ENCODE measurements around the gene IL18BP. TPM values are rescaled to one million over a fixed set of nuclear protein-coding genes. Genes with fewer than 3 reads are reported as not detected.

Gene IL18BP
- total and polyA plus RNA-seq, 9 of the 15 experiments (the other 6 are each of a cell fraction or from before 2014, with no cell fraction given): 0.34 to 9.4 (median 3.2) TPM

DNA sequence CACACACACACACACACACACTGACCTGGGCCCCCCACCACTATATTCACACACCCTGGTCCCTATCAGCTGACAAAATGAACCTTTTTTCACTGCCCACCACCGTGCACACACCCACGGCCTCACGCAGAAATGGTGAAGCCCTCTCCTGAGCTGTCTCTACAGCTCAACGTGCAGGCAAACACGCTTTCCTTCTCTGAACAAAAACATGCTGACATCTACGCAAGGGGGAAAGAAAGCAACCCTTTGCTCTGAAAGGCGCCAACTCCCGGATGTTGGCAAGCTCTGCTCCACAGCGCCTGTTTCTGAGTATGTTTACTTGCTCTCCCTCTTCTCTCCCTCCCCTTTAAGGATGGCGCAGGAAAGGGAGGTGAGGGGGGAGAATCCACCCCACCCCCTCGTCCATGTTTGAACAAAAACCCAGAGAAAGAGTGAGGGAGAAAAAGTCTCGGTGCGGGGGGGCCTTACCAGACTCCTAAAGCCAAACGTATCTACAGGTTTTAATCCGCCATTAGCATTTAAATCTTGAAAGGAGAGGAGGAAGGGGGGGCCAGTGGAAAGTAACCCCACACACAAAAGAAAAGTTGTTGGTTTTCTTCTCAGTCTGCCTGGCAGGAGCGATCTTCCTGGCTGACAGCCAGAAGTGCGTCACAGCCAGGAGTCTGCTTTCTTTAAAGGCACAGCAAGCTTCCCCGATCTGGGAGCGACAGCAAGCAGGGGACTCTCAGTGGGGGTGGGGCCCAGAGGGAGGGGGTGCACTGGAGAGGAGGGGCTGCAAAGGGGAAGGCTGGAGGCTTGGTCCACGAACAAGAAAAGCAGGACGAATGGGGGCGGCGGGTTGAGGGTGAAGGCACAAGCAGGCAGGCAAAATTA is 42.0 kb downstream of the IL18BP start (continued):
- no peak for TF ChIP-seq MTA1 (IDR thresholded peaks at IDR 0.05; ENCODE audit: borderline replicate concordance)
- 0 out of 2 replicates have a peak, but pooled peaks have one; percentile 6 for TF ChIP-seq PHF21A (IDR thresholded peaks at IDR 0.05; ENCODE audit: borderline replicate concordance, low read depth)
- TF ChIP-seq RBBP5 (IDR thresholded peaks at IDR 0.05; ENCODE audit: borderline replicate concordance, insufficient read depth, low read length, poor library complexity, severe bottlenecking): no peak
- no peak for TF ChIP-seq KLF16 (IDR thresholded peaks at IDR 0.05)
- no peak for TF ChIP-seq BACH1 (tag; IDR thresholded peaks at IDR 0.05)
- TF ChIP-seq ZNF444 (CRISPR knock-in tag; IDR thresholded peaks at IDR 0.05): no peak
- TF ChIP-seq NCOA4 (IDR thresholded peaks at IDR 0.05; ENCODE audit: partially characterized antibody): no peak
- TF ChIP-seq CREB5 (CRISPR knock-in tag; IDR thresholded peaks at IDR 0.05): no peak
- TF ChIP-seq, protein P1, sequence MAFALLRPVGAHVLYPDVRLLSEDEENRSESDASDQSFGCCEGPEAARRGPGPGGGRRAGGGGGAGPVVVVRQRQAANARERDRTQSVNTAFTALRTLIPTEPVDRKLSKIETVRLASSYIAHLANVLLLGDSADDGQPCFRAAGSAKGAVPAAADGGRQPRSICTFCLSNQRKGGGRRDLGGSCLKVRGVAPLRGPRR (CRISPR knock-in tag; IDR thresholded peaks at IDR 0.05): no peak
- TF ChIP-seq EZH2 (IDR thresholded peaks at IDR 0.05; ENCODE audit: borderline replicate concordance, low read depth, low read length): no peak
- TF ChIP-seq PYGO2 (tag; IDR thresholded peaks at IDR 0.05): no peak
- no peak for TF ChIP-seq CAMTA2 (CRISPR knock-in tag; conservative IDR thresholded peaks at IDR 0.05)
- no peak for TF ChIP-seq PHF20 (IDR thresholded peaks at IDR 0.05; ENCODE audit: partially characterized antibody)
- TF ChIP-seq, protein P2, sequence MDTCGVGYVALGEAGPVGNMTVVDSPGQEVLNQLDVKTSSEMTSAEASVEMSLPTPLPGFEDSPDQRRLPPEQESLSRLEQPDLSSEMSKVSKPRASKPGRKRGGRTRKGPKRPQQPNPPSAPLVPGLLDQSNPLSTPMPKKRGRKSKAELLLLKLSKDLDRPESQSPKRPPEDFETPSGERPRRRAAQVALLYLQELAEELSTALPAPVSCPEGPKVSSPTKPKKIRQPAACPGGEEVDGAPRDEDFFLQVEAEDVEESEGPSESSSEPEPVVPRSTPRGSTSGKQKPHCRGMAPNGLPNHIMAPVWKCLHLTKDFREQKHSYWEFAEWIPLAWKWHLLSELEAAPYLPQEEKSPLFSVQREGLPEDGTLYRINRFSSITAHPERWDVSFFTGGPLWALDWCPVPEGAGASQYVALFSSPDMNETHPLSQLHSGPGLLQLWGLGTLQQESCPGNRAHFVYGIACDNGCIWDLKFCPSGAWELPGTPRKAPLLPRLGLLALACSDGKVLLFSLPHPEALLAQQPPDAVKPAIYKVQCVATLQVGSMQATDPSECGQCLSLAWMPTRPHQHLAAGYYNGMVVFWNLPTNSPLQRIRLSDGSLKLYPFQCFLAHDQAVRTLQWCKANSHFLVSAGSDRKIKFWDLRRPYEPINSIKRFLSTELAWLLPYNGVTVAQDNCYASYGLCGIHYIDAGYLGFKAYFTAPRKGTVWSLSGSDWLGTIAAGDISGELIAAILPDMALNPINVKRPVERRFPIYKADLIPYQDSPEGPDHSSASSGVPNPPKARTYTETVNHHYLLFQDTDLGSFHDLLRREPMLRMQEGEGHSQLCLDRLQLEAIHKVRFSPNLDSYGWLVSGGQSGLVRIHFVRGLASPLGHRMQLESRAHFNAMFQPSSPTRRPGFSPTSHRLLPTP (IDR thresholded peaks at IDR 0.05; ENCODE audit: borderline replicate concordance, extremely low read depth, insufficient read length): no peak
- TF ChIP-seq NRF1 (conservative IDR thresholded peaks at IDR 0.05 in 1 of 2, IDR thresholded peaks at IDR 0.05 in 1 of 2): 0 out of 4 replicates have a peak, but pooled peaks of 1 of the 2 experiments have one; percentile 19
- no peak for TF ChIP-seq MTA2 (IDR thresholded peaks at IDR 0.05; ENCODE audit: low read depth)
- TF ChIP-seq TFE3 (CRISPR knock-in tag; IDR thresholded peaks at IDR 0.05): no peak
- TF ChIP-seq, protein P3, sequence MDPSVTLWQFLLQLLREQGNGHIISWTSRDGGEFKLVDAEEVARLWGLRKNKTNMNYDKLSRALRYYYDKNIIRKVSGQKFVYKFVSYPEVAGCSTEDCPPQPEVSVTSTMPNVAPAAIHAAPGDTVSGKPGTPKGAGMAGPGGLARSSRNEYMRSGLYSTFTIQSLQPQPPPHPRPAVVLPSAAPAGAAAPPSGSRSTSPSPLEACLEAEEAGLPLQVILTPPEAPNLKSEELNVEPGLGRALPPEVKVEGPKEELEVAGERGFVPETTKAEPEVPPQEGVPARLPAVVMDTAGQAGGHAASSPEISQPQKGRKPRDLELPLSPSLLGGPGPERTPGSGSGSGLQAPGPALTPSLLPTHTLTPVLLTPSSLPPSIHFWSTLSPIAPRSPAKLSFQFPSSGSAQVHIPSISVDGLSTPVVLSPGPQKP (CRISPR knock-in tag; IDR thresholded peaks at IDR 0.05): no peak
- TF ChIP-seq PKNOX1 (IDR thresholded peaks at IDR 0.05): peak; percentile 54
